GM12891 (cell line): ENCODE data around the gene DHCR24.

ENCODE experiments used
- POLR2A ChIP-seq: IDR thresholded peaks from 2 replicates; pipeline ENCODE4 v1.6.1; 2011; ENCODE audit warnings: low read depth, low read length, control low read depth
- POLR2AphosphoS5 ChIP-seq: IDR thresholded peaks from 2 replicates; pipeline ENCODE4 v1.6.1; 2011; ENCODE audit warnings: low read depth, low read length, control low read depth

- TF ChIP-seq POLR2AphosphoS5 = no peak
- no peak for TF ChIP-seq POLR2A
These were observed 2.2 kb downstream of the DHCR24 start for GRCh38 chr1:54884768-54885167.
